Stimulated activated CD8-positive, alpha-beta memory T cell treated with anti-CD3 and anti-CD28 coated beads, Interleukin-12 subunit alpha, Interleukin-12 subunit beta, amount 100 ng/mL, for 4 hours (primary cell): ENCODE results near the gene NIPBL.
"Not testable (repeated sequence)": the region's sequence is repeated elsewhere in the genome, so short reads cannot be mapped to it uniquely, and the experiment has no call there.

Experiments
- DNase-seq: peaks from one replicate; pipeline ENCODE4 v3.0.0-alpha.2; 2020; ENCODE audit warnings: low read depth

NIPBL gene

GRCh38 chr5:36877667-36878391 lies 1.3 kb downstream of the NIPBL start:
- DNase-seq: no peak

GRCh38 chr5:36878392-36879082 lies 2.0 kb downstream of the NIPBL start:
- DNase-seq: no peak

GRCh38 chr5:36879274-36880033 lies 2.9 kb downstream of the NIPBL start:
- no peak for DNase-seq

GRCh38 chr5:36880761-36881160 lies 4.2 kb downstream of the NIPBL start:
- no peak for DNase-seq

GRCh38 chr5:36881304-36881703 lies 4.7 kb downstream of the NIPBL start:
- no peak for DNase-seq

GRCh38 chr5:36881807-36882206 lies 5.2 kb downstream of the NIPBL start:
- DNase-seq: no peak

- DNase-seq: no peak
Observed at GRCh38 chr5:36882250-36882649, 5.7 kb downstream of the NIPBL start.

GRCh38 chr5:36883894-36884462 lies 7.4 kb downstream of the NIPBL start:
- DNase-seq: no peak

- no peak for DNase-seq
Observed at GRCh38 chr5:36885149-36885548, 8.6 kb downstream of the NIPBL start.

- no peak for DNase-seq
Observed at GRCh38 chr5:36885566-36886485, 9.3 kb downstream of the NIPBL start.

- no peak for DNase-seq
Observed at GRCh38 chr5:36886791-36887190, 10.2 kb downstream of the NIPBL start.

- DNase-seq: no peak
Observed at GRCh38 chr5:36887532-36887931, 11.0 kb downstream of the NIPBL start.

- no peak for DNase-seq
Observed at GRCh38 chr5:36888303-36888702, 11.7 kb downstream of the NIPBL start.

GRCh38 chr5:36889264-36889663 lies 12.7 kb downstream of the NIPBL start:
- DNase-seq: no peak

- no peak for DNase-seq
Observed at GRCh38 chr5:36891266-36891665, 14.7 kb downstream of the NIPBL start.

- not testable (repeated sequence) for DNase-seq
Observed at GRCh38 chr5:36892085-36892830, 15.7 kb downstream of the NIPBL start.

- DNase-seq: no peak
Observed at GRCh38 chr5:36894954-36895353, 18.4 kb downstream of the NIPBL start.

GRCh38 chr5:36896476-36896875 lies 19.9 kb downstream of the NIPBL start:
- DNase-seq: no peak

- DNase-seq: no peak
Observed at GRCh38 chr5:36897616-36898015, 21.0 kb downstream of the NIPBL start.

- no peak for DNase-seq
Observed at GRCh38 chr5:36899860-36900259, 23.3 kb downstream of the NIPBL start.

- no peak for DNase-seq
Observed at GRCh38 chr5:36900283-36900682, 23.7 kb downstream of the NIPBL start.
